Measurements from ENCODE around the gene SMCHD1. TPM values are rescaled to one million over a fixed set of nuclear protein-coding genes. Genes with fewer than 3 reads are reported as not detected.

Gene SMCHD1
- total and polyA plus RNA-seq, 2 donors (not counting 1 experiment from before 2014, with no cell fraction given), result 54.2 to 380 TPM

GRCh38 chr18:2853173-2853925, 197.8 kb downstream of the SMCHD1 start:
- Histone ChIP-seq H3K9me3 (ENCODE audit: control extremely low read depth in 1 of 3, control insufficient read depth in 2 of 3, insufficient read depth in 1 of 3, low read length in 2 of 3) (no peaks in the 10 kb centered on the region), H3K27me3 (replicated peaks in 1 of 4; ENCODE audit: control extremely low read depth in 1 of 4, control insufficient read depth in 3 of 4, insufficient read depth in 4 of 4, low read length in 3 of 4) (peaks cover 0 to 32% (median 19%) of the 10 kb centered on the region in 4 experiments), H4K20me1 (ENCODE audit: control insufficient read depth, insufficient read depth, low read length, poor library complexity, severe bottlenecking) (no peaks in the 10 kb centered on the region), H3K4me1 (ENCODE audit: control insufficient read depth in 2 of 2, insufficient read depth in 2 of 2, low read length in 2 of 2) (peaks cover 8 to 9% of the 10 kb centered on the region in 2 donors), H3K36me3 (replicated peaks in 1 of 2; ENCODE audit: control extremely low read depth in 1 of 2, control insufficient read depth in 1 of 2, extremely low read depth in 1 of 2, insufficient read depth in 2 of 2, low read length in 1 of 2) (no peaks in the 10 kb centered on the region), H3K4me3 (ENCODE audit: control extremely low read depth in 1 of 5, extremely low read depth in 1 of 5, insufficient read depth in 1 of 5, low read depth in 2 of 5, low read length in 4 of 5) (no peak overlapping the region), H3K4me2 (replicated peaks; ENCODE audit: low read depth, low read length, poor library complexity, severe bottlenecking) (no peak overlapping the region), H3K27ac (ENCODE audit: low read length in 2 of 2) (no peak overlapping the region), H3K79me2 (ENCODE audit: control insufficient read depth, insufficient read depth, low read length) (no peaks in the 10 kb centered on the region), H3K9ac (ENCODE audit: low read length) (no peak overlapping the region), H2AFZ (ENCODE audit: insufficient read depth, low read depth, low read length, poor library complexity, severe bottlenecking) (no peak overlapping the region)
- 91% methylated on average over 12 of the region's 18 CpGs for WGBS (ENCODE audit: insufficient coverage)
- TF ChIP-seq CTCF (IDR thresholded peaks at IDR 0.05), result no peak
- no peak for TF ChIP-seq EZH2 (IDR thresholded peaks at IDR 0.05; ENCODE audit: borderline replicate concordance, insufficient read depth, low read depth, low read length, poor library complexity, severe bottlenecking)
- ChIA-PET POLR2A (no interaction called here), CTCF (no interaction called here)
- DNase-seq (no peak), ATAC-seq (ENCODE audit: low read depth) (no peak)
- Mint-ChIP-seq H3K4me1 (peaks cover 10% of the 10 kb centered on the region), H3K27ac (no peak overlapping the region), H3K4me3 (no peak overlapping the region), H3K9me3 (ENCODE audit: insufficient read depth) (no peaks in the 10 kb centered on the region), H3K27me3 (peaks cover 23% of the 10 kb centered on the region)
- intact Hi-C loops (cut with micrococcal nuclease), result no loop called here

GRCh38 chr18:2853926-2854664, 198.6 kb downstream of the SMCHD1 start:
- peaks cover 0 to 25% (median 15%) of the 10 kb centered on the region in 4 experiments for H3K27me3 ChIP-seq (replicated peaks in 1 of 4; ENCODE audit: control extremely low read depth in 1 of 4, control insufficient read depth in 3 of 4, insufficient read depth in 4 of 4, low read length in 3 of 4)
- Mint-ChIP-seq H3K9me3 (ENCODE audit: insufficient read depth) (no peaks in the 10 kb centered on the region), H3K4me3 (no peak overlapping the region), H3K27me3 (peaks cover 16% of the 10 kb centered on the region), H3K4me1 (peaks cover 2% of the 10 kb centered on the region), H3K27ac (no peak overlapping the region)
- H3K36me3 ChIP-seq (replicated peaks in 1 of 2; ENCODE audit: control extremely low read depth in 1 of 2, control insufficient read depth in 1 of 2, extremely low read depth in 1 of 2, insufficient read depth in 2 of 2, low read length in 1 of 2), result no peaks in the 10 kb centered on the region
- ATAC-seq (ENCODE audit: low read depth) (no peak), DNase-seq (no peak)
- ChIA-PET CTCF (no interaction called here), POLR2A (no interaction called here)
- H3K4me3 ChIP-seq (ENCODE audit: control extremely low read depth in 1 of 5, extremely low read depth in 1 of 5, insufficient read depth in 1 of 5, low read depth in 2 of 5, low read length in 4 of 5), result no peak overlapping the region
- no peak overlapping the region for H3K27ac ChIP-seq (ENCODE audit: low read length in 2 of 2)
- H4K20me1 ChIP-seq (ENCODE audit: control insufficient read depth, insufficient read depth, low read length, poor library complexity, severe bottlenecking), result no peaks in the 10 kb centered on the region
- no peaks in the 10 kb centered on the region for H3K79me2 ChIP-seq (ENCODE audit: control insufficient read depth, insufficient read depth, low read length)
- TF ChIP-seq CTCF (IDR thresholded peaks at IDR 0.05), result no peak
- no peak for TF ChIP-seq EZH2 (IDR thresholded peaks at IDR 0.05; ENCODE audit: borderline replicate concordance, insufficient read depth, low read depth, low read length, poor library complexity, severe bottlenecking)
- H3K9me3 ChIP-seq (ENCODE audit: control extremely low read depth in 1 of 3, control insufficient read depth in 2 of 3, insufficient read depth in 1 of 3, low read length in 2 of 3), result no peaks in the 10 kb centered on the region
- H3K4me2 ChIP-seq (replicated peaks; ENCODE audit: low read depth, low read length, poor library complexity, severe bottlenecking), result no peak overlapping the region
- no peak overlapping the region for H3K9ac ChIP-seq (ENCODE audit: low read length)
- no peak overlapping the region for H2AFZ ChIP-seq (ENCODE audit: insufficient read depth, low read depth, low read length, poor library complexity, severe bottlenecking)
- intact Hi-C loops (cut with micrococcal nuclease), result no loop called here
- WGBS (ENCODE audit: insufficient coverage), result no CpG with 5 or more reads among the region's 7 CpGs
- H3K4me1 ChIP-seq (ENCODE audit: control insufficient read depth in 2 of 2, insufficient read depth in 2 of 2, low read length in 2 of 2), result peaks cover under 1 to 2% of the 10 kb centered on the region in 2 donors
